GM12878 (cell line): ENCODE measurements around the gene MAST1. TPM values are rescaled to one million over a fixed set of nuclear protein-coding genes. Genes with fewer than 3 reads are reported as not detected.

ENCODE experiments used
- ASH2L ChIP-seq: fragments of 300-600, 200-600 bp; sonication (generic); IDR thresholded peaks from 2 replicates; pipeline ENCODE4 v1.6.1; 2017; ENCODE audit warnings: low read depth, mild to moderate bottlenecking, borderline replicate concordance
- CHD4 ChIP-seq: fragments of 200-600 bp; sonication (generic); IDR thresholded peaks from 2 replicates; pipeline ENCODE4 v1.6.1; 2016; ENCODE audit warnings: mild to moderate bottlenecking
- ESRRA ChIP-seq: IDR thresholded peaks from 2 replicates; pipeline ENCODE4 v1.6.1; 2012; ENCODE audit warnings: mild to moderate bottlenecking, low read length, improper control_type of control experiment
- ETV6 ChIP-seq, 2 experiments: fragments of 450-650 bp in 1 of 2; IDR thresholded peaks in 1 of 2; conservative IDR thresholded peaks in 1 of 2; 2 replicates each; pipeline ENCODE4 v1.6.1; 2014; ENCODE audit warnings: antibody characterized with exemption in 1 of 2, borderline replicate concordance in 1 of 2, low read depth in 1 of 2, mild to moderate bottlenecking in 1 of 2, moderate library complexity in 1 of 2
- IKZF2 ChIP-seq, 2 experiments: fragments of 450-650 bp; IDR thresholded peaks; 2 replicates each; pipeline ENCODE4 v1.6.1; 2017; ENCODE audit warnings: mild to moderate bottlenecking in 2 of 2, moderate library complexity in 2 of 2
- JUNB ChIP-seq: IDR thresholded peaks from 2 replicates; pipeline ENCODE4 v1.6.1; 2016; ENCODE audit warnings: antibody characterized with exemption, mild to moderate bottlenecking
- MTA3 ChIP-seq: IDR thresholded peaks from 2 replicates; pipeline ENCODE4 v1.6.1; 2012; ENCODE audit warnings: low read length, inconsistent platforms, borderline replicate concordance
- NFYB ChIP-seq: IDR thresholded peaks from 2 replicates; pipeline ENCODE4 v1.6.1; 2011; ENCODE audit warnings: low read depth, mild to moderate bottlenecking, low read length, improper control_type of control experiment, moderate library complexity; ENCODE audit not compliant: insufficient read depth
- RBBP5 ChIP-seq: fragments of 200-600 bp; sonication (generic); conservative IDR thresholded peaks from 2 replicates; pipeline ENCODE4 v1.6.1; 2016
- SMAD5 ChIP-seq: IDR thresholded peaks from 2 replicates; pipeline ENCODE4 v1.6.1; 2016; ENCODE audit warnings: antibody characterized with exemption, low read depth
- SMARCA5 ChIP-seq: fragments of 450-650 bp; IDR thresholded peaks from 2 replicates; pipeline ENCODE4 v1.6.1; 2017; ENCODE audit warnings: mild to moderate bottlenecking
- STAT1 ChIP-seq: fragments of 450-650 bp; conservative IDR thresholded peaks from 2 replicates; pipeline ENCODE4 v1.6.1; 2014; ENCODE audit warnings: antibody characterized with exemption, mild to moderate bottlenecking
- ZNF24 ChIP-seq: fragments of 450-650 bp; IDR thresholded peaks from 2 replicates; pipeline ENCODE4 v1.6.1; 2017; ENCODE audit warnings: antibody characterized with exemption, mild to moderate bottlenecking
- ZNF622 ChIP-seq: fragments of 450-650 bp; IDR thresholded peaks from 2 replicates; pipeline ENCODE4 v1.6.1; 2017; ENCODE audit warnings: mild to moderate bottlenecking, inconsistent platforms
- polyA plus RNA-seq, 11 experiments: library from polyadenylated mRNA; depleted of rRNA in 4 of 11; unstranded in 6 of 11; stranded (reverse) in 5 of 11; fragments of >200 nt; fragmentation: Nextera tagmentation in 4 of 11; fragmentation: Illumina TruSeq in 1 of 11; extraction: Ambion mirVana in 4 of 11; extraction: Trizol in 1 of 11; gene quantifications; 1 replicate in 1 of 11; 2 replicates in 10 of 11; pipeline versions ENCODE4 v1.2.1 to v1.2.3, GENCODE V29; 2011 to 2016; ENCODE audit warnings: inconsistent platforms in 2 of 11, missing spikeins in 2 of 11, low read depth in 1 of 11
- total RNA-seq, 4 experiments: library from RNA; depleted of rRNA in 3 of 4; stranded (reverse); fragments of >200 nt in 3 of 4; fragmentation: Illumina TruSeq in 1 of 4; extraction: Trizol in 1 of 4; gene quantifications; 2 replicates each; pipeline versions ENCODE4 v1.2.1 to v1.2.3, GENCODE V29; 2013 to 2021
- TF ChIP-seq, protein P1 (sequence below): fragments of 450-650 bp; IDR thresholded peaks from 2 replicates; pipeline ENCODE4 v1.6.1; 2016; ENCODE audit warnings: mild to moderate bottlenecking
- TF ChIP-seq, protein P2 (sequence below): fragments of 450-650 bp; IDR thresholded peaks from 2 replicates; pipeline ENCODE4 v1.6.1; 2018; ENCODE audit warnings: borderline replicate concordance, mild to moderate bottlenecking; ENCODE audit not compliant: partially characterized antibody
- TF ChIP-seq, protein P3 (sequence below): IDR thresholded peaks from 2 replicates; pipeline ENCODE4 v1.6.1; 2012; ENCODE audit warnings: low read depth, low read length, improper control_type of control experiment
- TF ChIP-seq, protein P4 (sequence below): fragments of 450-650 bp; IDR thresholded peaks from 2 replicates; pipeline ENCODE4 v1.6.1; 2017; ENCODE audit warnings: mild to moderate bottlenecking
- TF ChIP-seq, protein P5 (sequence below): fragments of 450-650 bp; IDR thresholded peaks from 2 replicates; pipeline ENCODE4 v1.6.1; 2017; ENCODE audit warnings: mild to moderate bottlenecking, moderate library complexity

The MAST1 gene
- total and polyA plus RNA-seq, 10 of the 15 experiments (the other 5 are each of a cell fraction or from before 2014, with no cell fraction given): 0.08 to 0.79 (median 0.44) TPM; not detected in 1

DNA sequence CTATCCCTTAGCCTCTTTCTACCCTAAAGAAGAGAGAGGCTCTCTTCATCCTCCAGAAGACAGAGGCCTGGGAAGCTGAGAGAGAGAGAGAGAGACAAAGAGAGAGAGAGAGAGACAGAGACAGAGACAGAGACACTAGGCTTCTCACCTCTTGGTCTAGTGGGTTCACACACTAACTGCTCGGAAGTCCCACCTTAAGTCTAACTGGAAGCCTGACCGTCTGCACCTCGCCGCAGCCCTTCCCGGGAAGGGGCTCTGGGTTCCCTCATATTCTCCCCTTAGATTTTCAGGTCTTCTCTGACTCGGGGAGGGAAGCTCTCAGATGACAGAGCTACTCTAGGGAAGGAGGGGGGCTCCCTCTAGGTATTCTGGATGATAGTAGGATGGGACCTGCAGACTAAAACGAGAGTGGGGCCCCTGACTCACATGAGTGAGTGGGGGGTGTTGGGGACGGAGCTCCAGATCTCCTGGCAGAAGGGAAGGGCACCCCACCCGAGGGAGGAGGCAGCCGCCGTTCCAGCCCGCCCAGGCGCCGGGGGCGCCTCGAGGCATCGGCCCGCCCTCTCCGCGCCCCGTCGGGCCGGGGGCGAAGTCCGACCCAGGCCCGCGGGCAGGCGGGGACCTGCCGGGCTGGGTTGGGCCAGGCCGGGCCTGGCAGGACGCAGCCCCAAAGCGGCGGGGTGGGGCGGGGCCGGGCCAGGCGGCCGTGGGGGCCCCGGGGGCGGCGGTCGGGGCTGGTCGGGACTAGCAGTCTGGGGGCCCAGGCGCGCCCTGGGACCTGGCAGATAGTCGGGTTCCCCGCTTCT, 49.0 kb upstream of the MAST1 start (continued):
- TF ChIP-seq, protein P1, sequence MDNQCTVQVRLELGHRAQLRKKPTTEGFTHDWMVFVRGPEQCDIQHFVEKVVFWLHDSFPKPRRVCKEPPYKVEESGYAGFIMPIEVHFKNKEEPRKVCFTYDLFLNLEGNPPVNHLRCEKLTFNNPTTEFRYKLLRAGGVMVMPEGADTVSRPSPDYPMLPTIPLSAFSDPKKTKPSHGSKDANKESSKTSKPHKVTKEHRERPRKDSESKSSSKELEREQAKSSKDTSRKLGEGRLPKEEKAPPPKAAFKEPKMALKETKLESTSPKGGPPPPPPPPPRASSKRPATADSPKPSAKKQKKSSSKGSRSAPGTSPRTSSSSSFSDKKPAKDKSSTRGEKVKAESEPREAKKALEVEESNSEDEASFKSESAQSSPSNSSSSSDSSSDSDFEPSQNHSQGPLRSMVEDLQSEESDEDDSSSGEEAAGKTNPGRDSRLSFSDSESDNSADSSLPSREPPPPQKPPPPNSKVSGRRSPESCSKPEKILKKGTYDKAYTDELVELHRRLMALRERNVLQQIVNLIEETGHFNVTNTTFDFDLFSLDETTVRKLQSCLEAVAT: peak; percentile 96
- TF ChIP-seq ASH2L (no peak; the same call in 1 of the 2 replicates), RBBP5 (no peak), CHD4 (no peak), STAT1 (no peak), ETV6 (conservative IDR thresholded peaks at IDR 0.05 in 1 of 2, IDR thresholded peaks at IDR 0.05 in 1 of 2; ENCODE audit: borderline replicate concordance in 1 of 2, low read depth in 1 of 2) (no peak), SMARCA5 (peak; percentile 88), ZNF24 (no peak), NFYB (no peak), JUNB (no peak), SMAD5 (peak; percentile 67; the same call in 1 of the 2 replicates), IKZF2 (IDR thresholded peaks at IDR 0.05) (peak in 1 of 2 experiments; percentile 9; a peak in 1 of 4 replicates), ESRRA (0 out of 2 replicates have a peak, but pooled peaks have one; percentile 30), ZNF622 (no peak), MTA3 (no peak)
- TF ChIP-seq, protein P2, sequence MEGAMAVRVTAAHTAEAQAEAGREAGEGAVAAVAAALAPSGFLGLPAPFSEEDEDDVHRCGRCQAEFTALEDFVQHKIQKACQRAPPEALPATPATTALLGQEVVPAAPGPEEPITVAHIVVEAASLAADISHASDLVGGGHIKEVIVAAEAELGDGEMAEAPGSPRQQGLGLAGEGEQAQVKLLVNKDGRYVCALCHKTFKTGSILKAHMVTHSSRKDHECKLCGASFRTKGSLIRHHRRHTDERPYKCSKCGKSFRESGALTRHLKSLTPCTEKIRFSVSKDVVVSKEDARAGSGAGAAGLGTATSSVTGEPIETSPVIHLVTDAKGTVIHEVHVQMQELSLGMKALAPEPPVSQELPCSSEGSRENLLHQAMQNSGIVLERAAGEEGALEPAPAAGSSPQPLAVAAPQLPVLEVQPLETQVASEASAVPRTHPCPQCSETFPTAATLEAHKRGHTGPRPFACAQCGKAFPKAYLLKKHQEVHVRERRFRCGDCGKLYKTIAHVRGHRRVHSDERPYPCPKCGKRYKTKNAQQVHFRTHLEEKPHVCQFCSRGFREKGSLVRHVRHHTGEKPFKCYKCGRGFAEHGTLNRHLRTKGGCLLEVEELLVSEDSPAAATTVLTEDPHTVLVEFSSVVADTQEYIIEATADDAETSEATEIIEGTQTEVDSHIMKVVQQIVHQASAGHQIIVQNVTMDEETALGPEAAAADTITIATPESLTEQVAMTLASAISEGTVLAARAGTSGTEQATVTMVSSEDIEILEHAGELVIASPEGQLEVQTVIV: no peak
- TF ChIP-seq, protein P3, sequence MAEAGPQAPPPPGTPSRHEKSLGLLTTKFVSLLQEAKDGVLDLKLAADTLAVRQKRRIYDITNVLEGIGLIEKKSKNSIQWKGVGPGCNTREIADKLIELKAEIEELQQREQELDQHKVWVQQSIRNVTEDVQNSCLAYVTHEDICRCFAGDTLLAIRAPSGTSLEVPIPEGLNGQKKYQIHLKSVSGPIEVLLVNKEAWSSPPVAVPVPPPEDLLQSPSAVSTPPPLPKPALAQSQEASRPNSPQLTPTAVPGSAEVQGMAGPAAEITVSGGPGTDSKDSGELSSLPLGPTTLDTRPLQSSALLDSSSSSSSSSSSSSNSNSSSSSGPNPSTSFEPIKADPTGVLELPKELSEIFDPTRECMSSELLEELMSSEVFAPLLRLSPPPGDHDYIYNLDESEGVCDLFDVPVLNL: no peak
- TF ChIP-seq, protein P4, sequence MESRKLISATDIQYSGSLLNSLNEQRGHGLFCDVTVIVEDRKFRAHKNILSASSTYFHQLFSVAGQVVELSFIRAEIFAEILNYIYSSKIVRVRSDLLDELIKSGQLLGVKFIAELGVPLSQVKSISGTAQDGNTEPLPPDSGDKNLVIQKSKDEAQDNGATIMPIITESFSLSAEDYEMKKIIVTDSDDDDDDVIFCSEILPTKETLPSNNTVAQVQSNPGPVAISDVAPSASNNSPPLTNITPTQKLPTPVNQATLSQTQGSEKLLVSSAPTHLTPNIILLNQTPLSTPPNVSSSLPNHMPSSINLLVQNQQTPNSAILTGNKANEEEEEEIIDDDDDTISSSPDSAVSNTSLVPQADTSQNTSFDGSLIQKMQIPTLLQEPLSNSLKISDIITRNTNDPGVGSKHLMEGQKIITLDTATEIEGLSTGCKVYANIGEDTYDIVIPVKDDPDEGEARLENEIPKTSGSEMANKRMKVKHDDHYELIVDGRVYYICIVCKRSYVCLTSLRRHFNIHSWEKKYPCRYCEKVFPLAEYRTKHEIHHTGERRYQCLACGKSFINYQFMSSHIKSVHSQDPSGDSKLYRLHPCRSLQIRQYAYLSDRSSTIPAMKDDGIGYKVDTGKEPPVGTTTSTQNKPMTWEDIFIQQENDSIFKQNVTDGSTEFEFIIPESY: no peak
- TF ChIP-seq, protein P5, sequence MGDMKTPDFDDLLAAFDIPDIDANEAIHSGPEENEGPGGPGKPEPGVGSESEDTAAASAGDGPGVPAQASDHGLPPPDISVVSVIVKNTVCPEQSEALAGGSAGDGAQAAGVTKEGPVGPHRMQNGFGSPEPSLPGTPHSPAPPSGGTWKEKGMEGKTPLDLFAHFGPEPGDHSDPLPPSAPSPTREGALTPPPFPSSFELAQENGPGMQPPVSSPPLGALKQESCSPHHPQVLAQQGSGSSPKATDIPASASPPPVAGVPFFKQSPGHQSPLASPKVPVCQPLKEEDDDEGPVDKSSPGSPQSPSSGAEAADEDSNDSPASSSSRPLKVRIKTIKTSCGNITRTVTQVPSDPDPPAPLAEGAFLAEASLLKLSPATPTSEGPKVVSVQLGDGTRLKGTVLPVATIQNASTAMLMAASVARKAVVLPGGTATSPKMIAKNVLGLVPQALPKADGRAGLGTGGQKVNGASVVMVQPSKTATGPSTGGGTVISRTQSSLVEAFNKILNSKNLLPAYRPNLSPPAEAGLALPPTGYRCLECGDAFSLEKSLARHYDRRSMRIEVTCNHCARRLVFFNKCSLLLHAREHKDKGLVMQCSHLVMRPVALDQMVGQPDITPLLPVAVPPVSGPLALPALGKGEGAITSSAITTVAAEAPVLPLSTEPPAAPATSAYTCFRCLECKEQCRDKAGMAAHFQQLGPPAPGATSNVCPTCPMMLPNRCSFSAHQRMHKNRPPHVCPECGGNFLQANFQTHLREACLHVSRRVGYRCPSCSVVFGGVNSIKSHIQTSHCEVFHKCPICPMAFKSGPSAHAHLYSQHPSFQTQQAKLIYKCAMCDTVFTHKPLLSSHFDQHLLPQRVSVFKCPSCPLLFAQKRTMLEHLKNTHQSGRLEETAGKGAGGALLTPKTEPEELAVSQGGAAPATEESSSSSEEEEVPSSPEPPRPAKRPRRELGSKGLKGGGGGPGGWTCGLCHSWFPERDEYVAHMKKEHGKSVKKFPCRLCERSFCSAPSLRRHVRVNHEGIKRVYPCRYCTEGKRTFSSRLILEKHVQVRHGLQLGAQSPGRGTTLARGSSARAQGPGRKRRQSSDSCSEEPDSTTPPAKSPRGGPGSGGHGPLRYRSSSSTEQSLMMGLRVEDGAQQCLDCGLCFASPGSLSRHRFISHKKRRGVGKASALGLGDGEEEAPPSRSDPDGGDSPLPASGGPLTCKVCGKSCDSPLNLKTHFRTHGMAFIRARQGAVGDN: peak; percentile 28; the same call in 1 of the 2 replicates
